Pons (tissue), 1 donor: ENCODE data around the gene EVC2.

Experiments
- DNase-seq: peaks from one replicate; pipeline ENCODE4 v3.0.0-alpha.2; 2016; ENCODE audit warnings: low spot score

The EVC2 gene

GRCh38 chr4:5683566-5683965 lies 24.8 kb downstream of the EVC2 start:
- no peak for DNase-seq

GRCh38 chr4:5678977-5679376 lies 29.4 kb downstream of the EVC2 start:
- no peak for DNase-seq

- no peak for DNase-seq
Measured at GRCh38 chr4:5676763-5677162, 31.6 kb downstream of the EVC2 start.

GRCh38 chr4:5666741-5667140 lies 41.6 kb downstream of the EVC2 start:
- no peak for DNase-seq

GRCh38 chr4:5664778-5665177 lies 43.6 kb downstream of the EVC2 start:
- DNase-seq, result no peak

- DNase-seq, result no peak
Measured at GRCh38 chr4:5662555-5662954, 45.8 kb downstream of the EVC2 start.

- DNase-seq, result no peak
Measured at GRCh38 chr4:5661237-5661636, 47.1 kb downstream of the EVC2 start.

GRCh38 chr4:5660185-5660584 lies 48.2 kb downstream of the EVC2 start:
- DNase-seq, result no peak

- no peak for DNase-seq
Measured at GRCh38 chr4:5658974-5659373, 49.4 kb downstream of the EVC2 start.

GRCh38 chr4:5656415-5656814 lies 51.9 kb downstream of the EVC2 start:
- DNase-seq, result no peak

- no peak for DNase-seq
Measured at GRCh38 chr4:5654791-5655190, 53.6 kb downstream of the EVC2 start.

GRCh38 chr4:5651089-5651488 lies 57.3 kb downstream of the EVC2 start:
- no peak for DNase-seq

GRCh38 chr4:5650040-5650439 lies 58.3 kb downstream of the EVC2 start:
- DNase-seq, result no peak

- no peak for DNase-seq
Measured at GRCh38 chr4:5647351-5647750, 61.0 kb downstream of the EVC2 start.

- DNase-seq, result no peak
Measured at GRCh38 chr4:5640096-5640495, 68.3 kb downstream of the EVC2 start.

- no peak for DNase-seq
Measured at GRCh38 chr4:5639556-5639955, 68.8 kb downstream of the EVC2 start.

GRCh38 chr4:5638976-5639375 lies 69.4 kb downstream of the EVC2 start:
- DNase-seq, result no peak

GRCh38 chr4:5638316-5638715 lies 70.0 kb downstream of the EVC2 start:
- DNase-seq, result no peak

GRCh38 chr4:5636766-5637670 lies 71.3 kb downstream of the EVC2 start:
- DNase-seq, result no peak

- DNase-seq, result no peak
Measured at GRCh38 chr4:5635826-5636195, 72.5 kb downstream of the EVC2 start.

GRCh38 chr4:5632571-5632970 lies 75.8 kb downstream of the EVC2 start:
- no peak for DNase-seq

GRCh38 chr4:5632066-5632440 lies 76.3 kb downstream of the EVC2 start:
- DNase-seq, result no peak

GRCh38 chr4:5631352-5632065 lies 76.8 kb downstream of the EVC2 start:
- no peak for DNase-seq

GRCh38 chr4:5630762-5631161 lies 77.6 kb downstream of the EVC2 start:
- no peak for DNase-seq
